DND-41 (cell line): ENCODE results near the gene TTLL12.

ENCODE experiments used
- CTCF ChIP-seq: IDR thresholded peaks from 2 replicates; pipeline ENCODE4 v1.5.1; 2012; ENCODE audit warnings: borderline replicate concordance, low read length, moderate library complexity, mild to moderate bottlenecking; ENCODE audit not compliant: poor library complexity, severe bottlenecking; ENCODE audit errors: extremely low read depth
- EZH2 ChIP-seq: IDR thresholded peaks from 3 replicates; pipeline ENCODE4 v1.6.1; 2012; ENCODE audit warnings: borderline replicate concordance, low read depth, mild to moderate bottlenecking, moderate library complexity, low read length, inconsistent platforms; ENCODE audit not compliant: severe bottlenecking

- TF ChIP-seq CTCF (no peak), EZH2 (no peak)
These were observed 59.6 kb downstream of the TTLL12 start for GRCh38 chr22:43127166-43127908.
